Muscle of leg (tissue), 9 donors: ENCODE results near the gene C11orf68. TPM values are rescaled to one million over a fixed set of nuclear protein-coding genes. Genes with fewer than 3 reads are reported as not detected.

ENCODE experiments used
- polyA plus RNA-seq, 8 donors: library from polyadenylated mRNA; unstranded; fragments of 120-200 nt; gene quantifications; one replicate each; pipeline versions ENCODE4 v1.2.1 to v1.2.3, GENCODE V29; 2013; ENCODE audit warnings: inconsistent platforms in 1 of 8, low replicate concordance in 1 of 8; ENCODE audit not compliant: insufficient read length in 8 of 8, insufficient read depth in 1 of 8
- total RNA-seq: library from RNA; stranded (reverse); fragments of 120-200 nt; gene quantifications from one replicate; pipeline ENCODE4 v1.2.4, GENCODE V29; 2013

Gene C11orf68
- total and polyA plus RNA-seq, 9 donors = 13.6 to 40.2 (median 36.7) TPM

Other genes with a start within 250 kb of the C11orf68 start
- 40.4 TPM for gene KAT5, start 206.8 kb downstream of the C11orf68 start, total RNA-seq
- 10 to 100 TPM; 31.1 to 45.4 (median 39.7) TPM for gene KAT5, start 206.8 kb downstream of the C11orf68 start, polyA plus RNA-seq
- gene RNASEH2C, start 198.3 kb downstream of the C11orf68 start, total RNA-seq = 35.1 TPM
- gene RNASEH2C, start 198.3 kb downstream of the C11orf68 start, polyA plus RNA-seq = 10 to 100 TPM; 23.3 to 37.8 (median 25.6) TPM
- gene AP5B1, start 138.1 kb downstream of the C11orf68 start, total RNA-seq = 1.6 TPM
- gene AP5B1, start 138.1 kb downstream of the C11orf68 start, polyA plus RNA-seq = 1 to 10 TPM; 1.6 to 3.4 (median 2.2) TPM
- gene OVOL1, start 132.0 kb downstream of the C11orf68 start, total RNA-seq = not detected
- 1 to 10 TPM in 1 of 8 donors, under 1 TPM in 2, not detected in 5; 0.32 to 1.7 (median 0.41) TPM for gene OVOL1, start 132.0 kb downstream of the C11orf68 start, polyA plus RNA-seq
- 0.98 TPM for gene SNX32, start 85.1 kb downstream of the C11orf68 start, total RNA-seq
- 1 to 10 TPM in 7 of 8 donors, under 1 TPM in 1; 1.00 to 2.6 (median 1.5) TPM for gene SNX32, start 85.1 kb downstream of the C11orf68 start, polyA plus RNA-seq
- 436 TPM for gene CFL1, start 60.9 kb downstream of the C11orf68 start, total RNA-seq
- 100 to 1,000 TPM; 590 to 789 (median 728) TPM for gene CFL1, start 60.9 kb downstream of the C11orf68 start, polyA plus RNA-seq
- gene MUS81, start 58.6 kb downstream of the C11orf68 start, total RNA-seq = 34.4 TPM
- gene MUS81, start 58.6 kb downstream of the C11orf68 start, polyA plus RNA-seq = 10 to 100 TPM; 35.7 to 49.5 (median 46.6) TPM
- 73.9 TPM for gene EFEMP2, start 46.3 kb downstream of the C11orf68 start, total RNA-seq
- 100 to 1,000 TPM in 6 of 8 donors, 10 to 100 TPM in 2; 84.6 to 138 (median 116) TPM for gene EFEMP2, start 46.3 kb downstream of the C11orf68 start, polyA plus RNA-seq
- gene CTSW, start 39.2 kb downstream of the C11orf68 start, total RNA-seq = 0.75 TPM
- gene CTSW, start 39.2 kb downstream of the C11orf68 start, polyA plus RNA-seq = 1 to 10 TPM in 2 of 8 donors, under 1 TPM in 6; 0.48 to 2.3 (median 0.72) TPM
- gene FIBP, start 30.6 kb downstream of the C11orf68 start, total RNA-seq = 47.1 TPM
- gene FIBP, start 30.6 kb downstream of the C11orf68 start, polyA plus RNA-seq = 10 to 100 TPM; 52.9 to 63.8 (median 60.7) TPM
- 14.2 TPM for gene CCDC85B, start 28.4 kb downstream of the C11orf68 start, total RNA-seq
- 10 to 100 TPM; 15.0 to 23.9 (median 21.8) TPM for gene CCDC85B, start 28.4 kb downstream of the C11orf68 start, polyA plus RNA-seq
- not detected for gene FOSL1, start 18.7 kb downstream of the C11orf68 start, total RNA-seq
- under 1 TPM; 0.19 to 0.66 (median 0.46) TPM for gene FOSL1, start 18.7 kb downstream of the C11orf68 start, polyA plus RNA-seq
- 74.4 TPM for gene DRAP1, start 364 bp upstream of the C11orf68 start, total RNA-seq
- gene DRAP1, start 364 bp upstream of the C11orf68 start, polyA plus RNA-seq = 100 to 1,000 TPM in 2 of 8 donors, 10 to 100 TPM in 6; 73.4 to 105 (median 93.7) TPM
- 0.09 TPM for gene TSGA10IP, start 26.4 kb upstream of the C11orf68 start, total RNA-seq
- under 1 TPM in 4 of 8 donors, not detected in 4; 0.09 to 0.19 (median 0.12) TPM for gene TSGA10IP, start 26.4 kb upstream of the C11orf68 start, polyA plus RNA-seq
- gene SART1, start 42.7 kb upstream of the C11orf68 start, total RNA-seq = 27.6 TPM
- gene SART1, start 42.7 kb upstream of the C11orf68 start, polyA plus RNA-seq = 10 to 100 TPM; 39.0 to 52.3 (median 42.9) TPM
- 26.0 TPM for gene EIF1AD, start 83.1 kb upstream of the C11orf68 start, total RNA-seq
- 10 to 100 TPM; 15.9 to 21.3 (median 18.6) TPM for gene EIF1AD, start 83.1 kb upstream of the C11orf68 start, polyA plus RNA-seq
- 35.7 TPM for gene BANF1, start 83.4 kb upstream of the C11orf68 start, total RNA-seq
- gene BANF1, start 83.4 kb upstream of the C11orf68 start, polyA plus RNA-seq = 100 to 1,000 TPM; 220 to 264 (median 246) TPM
- not detected for gene CST6, start 92.9 kb upstream of the C11orf68 start, total RNA-seq
- gene CST6, start 92.9 kb upstream of the C11orf68 start, polyA plus RNA-seq = 1 to 10 TPM in 1 of 8 donors, not detected in 7; 1.0 TPM
- gene CATSPER1, start 107.4 kb upstream of the C11orf68 start, total RNA-seq = 0.09 TPM
- gene CATSPER1, start 107.4 kb upstream of the C11orf68 start, polyA plus RNA-seq = under 1 TPM in 3 of 8 donors, not detected in 5; 0.16 to 0.19 (median 0.16) TPM
- 0.80 TPM for gene GAL3ST3, start 130.1 kb upstream of the C11orf68 start, total RNA-seq
- gene GAL3ST3, start 130.1 kb upstream of the C11orf68 start, polyA plus RNA-seq = 1 to 10 TPM in 3 of 8 donors, under 1 TPM in 5; 0.22 to 1.7 (median 0.93) TPM
- gene SF3B2, start 133.3 kb upstream of the C11orf68 start, total RNA-seq = 96.9 TPM
- 100 to 1,000 TPM; 124 to 168 (median 144) TPM for gene SF3B2, start 133.3 kb upstream of the C11orf68 start, polyA plus RNA-seq
- gene PACS1, start 151.2 kb upstream of the C11orf68 start, total RNA-seq = 13.2 TPM
- gene PACS1, start 151.2 kb upstream of the C11orf68 start, polyA plus RNA-seq = 10 to 100 TPM; 25.9 to 41.3 (median 32.0) TPM